GM23248 (cell line): ENCODE results near the gene KIFC3.

Experiments
- EZH2 ChIP-seq: fragments of 200-600 bp; sonication (generic); IDR thresholded peaks from 2 replicates; pipeline ENCODE4 v1.6.1; 2018; ENCODE audit warnings: antibody characterized with exemption, mild to moderate bottlenecking; ENCODE audit not compliant: insufficient read depth, poor library complexity, severe bottlenecking
- EZH2phosphoT487 ChIP-seq: fragments of 200-600 bp; sonication (generic); IDR thresholded peaks from 2 replicates; pipeline ENCODE4 v1.6.1; 2018; ENCODE audit warnings: antibody characterized with exemption, moderate library complexity, mild to moderate bottlenecking, low read depth; ENCODE audit not compliant: insufficient read depth

DNA sequence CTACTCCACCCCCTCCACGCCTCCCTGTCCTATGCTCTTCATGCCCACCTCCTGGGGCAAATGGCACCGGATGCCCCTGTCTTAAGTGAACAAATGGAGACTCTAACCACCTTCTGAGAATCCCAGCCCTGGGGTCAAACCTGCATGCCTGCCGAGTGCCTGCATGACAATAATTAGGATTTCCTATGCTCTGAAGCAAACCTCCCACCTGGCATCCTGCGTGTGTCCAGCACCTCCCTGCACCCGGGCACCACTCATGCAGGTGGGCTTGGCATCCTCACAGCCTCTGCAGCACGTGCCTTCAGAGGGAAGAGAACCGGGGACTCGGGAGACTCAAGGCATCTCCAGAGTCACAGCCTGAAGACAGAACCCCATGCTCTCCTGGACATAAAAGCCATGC lies 11.2 kb upstream of the KIFC3 start:
- TF ChIP-seq EZH2 = no peak
- TF ChIP-seq EZH2phosphoT487 = no peak
